CD8-positive, alpha-beta memory T cell (primary cell): ENCODE measurements around the gene BRI3. TPM values are rescaled to one million over a fixed set of nuclear protein-coding genes. Genes with fewer than 3 reads are reported as not detected.

ENCODE experiments used
- CTCF ChIA-PET: fragments of 350-600 bp; sonication (Branson Sonifier 250); formaldehyde crosslinking; loops from one replicate; lab custom pipeline; 2021; ENCODE audit warnings: antibody characterized with exemption; lab: Charles Lee
- POLR2A ChIA-PET: fragments of 350-600 bp; sonication (Branson Sonifier 250); formaldehyde crosslinking; loops from one replicate; lab custom pipeline; 2021; ENCODE audit warnings: antibody characterized with exemption; lab: Charles Lee
- DNase-seq, 5 donors: peaks; one replicate each; pipeline versions ENCODE4 v3.0.0 to v3.0.0-alpha.2; 2020 to 2022; ENCODE audit warnings: mixed read lengths in 1 of 5
- H3K27ac ChIP-seq: one replicate; pipeline ENCODE4 v1.7.0; 2013; ENCODE audit warnings: low read depth, mild to moderate bottlenecking, low read length, moderate library complexity
- H3K27me3 ChIP-seq: 2 replicates; pipeline ENCODE4 v1.7.0; 2013; ENCODE audit warnings: low read length, mild to moderate bottlenecking; ENCODE audit not compliant: insufficient read depth, poor library complexity, severe bottlenecking
- H3K36me3 ChIP-seq: 2 replicates; pipeline ENCODE4 v1.7.0; 2013; ENCODE audit warnings: mild to moderate bottlenecking, low read length, moderate library complexity; ENCODE audit not compliant: insufficient read depth
- H3K4me1 ChIP-seq: 2 replicates; pipeline ENCODE4 v1.7.0; 2013; ENCODE audit warnings: mild to moderate bottlenecking, low read length, moderate library complexity; ENCODE audit not compliant: insufficient read depth
- H3K4me3 ChIP-seq: 2 replicates; pipeline ENCODE4 v1.7.0; 2013; ENCODE audit warnings: mild to moderate bottlenecking, low read length
- H3K9me3 ChIP-seq: 2 replicates; pipeline ENCODE4 v1.7.0; 2013; ENCODE audit warnings: mild to moderate bottlenecking, low read length
- H3K27ac Mint-ChIP-seq, 8 donors: one replicate each; pipeline ENCODE4 v1.8.0; 2020 to 2021; ENCODE audit warnings: mixed read lengths in 8 of 8, mild to moderate bottlenecking in 6 of 8, inconsistent platforms in 3 of 8, moderate library complexity in 3 of 8
- H3K27me3 Mint-ChIP-seq, 2 donors: one replicate each; pipeline ENCODE4 v1.8.0; 2020 to 2021; ENCODE audit warnings: mixed read lengths in 2 of 2, mild to moderate bottlenecking in 1 of 2, moderate library complexity in 1 of 2
- H3K36me3 Mint-ChIP-seq, 3 donors: one replicate each; pipeline ENCODE4 v1.8.0; 2020 to 2021; ENCODE audit warnings: mixed read lengths in 3 of 3, inconsistent platforms in 1 of 3, mild to moderate bottlenecking in 1 of 3
- H3K4me1 Mint-ChIP-seq, 3 donors: one replicate each; pipeline ENCODE4 v1.8.0; 2020 to 2021; ENCODE audit warnings: mixed read lengths in 3 of 3, inconsistent platforms in 1 of 3, mild to moderate bottlenecking in 1 of 3
- H3K4me3 Mint-ChIP-seq, 7 donors: one replicate each; pipeline ENCODE4 v1.8.0; 2020 to 2021; ENCODE audit warnings: mixed read lengths in 7 of 7, mild to moderate bottlenecking in 6 of 7, moderate library complexity in 4 of 7, inconsistent platforms in 2 of 7
- H3K9me3 Mint-ChIP-seq, 5 donors: one replicate each; pipeline ENCODE4 v1.8.0; 2020 to 2022; ENCODE audit warnings: mixed read lengths in 5 of 5, mild to moderate bottlenecking in 3 of 5, moderate library complexity in 2 of 5, inconsistent platforms in 1 of 5
- polyA plus RNA-seq: library from polyadenylated mRNA; unstranded; fragments of 300-500 nt; fragmentation: Illumina TruSeq; gene quantifications from one replicate; pipeline ENCODE4 v1.2.3, GENCODE V29; 2021
- total RNA-seq, 2 experiments: library from RNA; stranded (reverse); gene quantifications; one replicate each; pipeline ENCODE4 v1.2.3, GENCODE V29; 2021

Gene BRI3
- total and polyA plus RNA-seq, 3 experiments from 2014 or later, result 15.4 to 65.0 (median 58.4) TPM

DNA sequence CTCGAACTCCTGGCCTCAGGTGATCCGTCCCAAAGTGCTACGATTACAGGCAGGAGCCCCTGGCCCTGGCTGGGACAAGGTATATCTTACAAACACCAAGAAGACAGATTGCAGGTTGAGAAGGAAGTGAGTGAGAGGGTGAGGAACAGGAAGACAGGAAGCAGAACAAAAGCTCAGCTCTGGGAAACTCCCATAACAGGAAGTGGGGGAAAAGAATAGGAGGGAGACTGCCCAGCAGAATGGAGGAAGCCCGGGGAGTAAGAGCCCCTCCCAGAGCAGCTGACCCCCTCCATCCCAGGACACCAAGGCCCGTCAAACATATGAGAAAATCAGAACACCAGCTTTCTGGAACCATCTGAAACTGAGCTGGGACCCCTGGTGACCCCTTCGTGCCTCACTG lies 32.4 kb upstream of the BRI3 start:
- ChIA-PET CTCF (interaction anchor here (1.5 kb wide), 1 partner anchor 228 kb away, joined by 3 read pairs; no protein-coding TSS in a partner anchor), POLR2A (interaction anchor here (0.7 kb wide), 1 partner anchor 13 kb away, joined by 4 read pairs; no protein-coding TSS in a partner anchor)
- Mint-ChIP-seq H3K4me1 (peaks cover 39 to 61% (median 54%) of the 10 kb centered on the region in 3 donors), H3K9me3 (no peaks in the 10 kb centered on the region), H3K27me3 (no peaks in the 10 kb centered on the region), H3K27ac (peak overlapping the region; percentile 75 to 99 (median 98)), H3K36me3 (peaks cover 0 to 39% (median 6%) of the 10 kb centered on the region in 3 donors), H3K4me3 (peak overlapping the region; percentile 17 to 76 (median 57))
- Histone ChIP-seq H3K4me1 (peaks cover 46% of the 10 kb centered on the region), H3K4me3 (peak overlapping the region; percentile 12), H3K9me3 (no peaks in the 10 kb centered on the region), H3K36me3 (peaks cover 6% of the 10 kb centered on the region), H3K27me3 (no peaks in the 10 kb centered on the region), H3K27ac (peak overlapping the region; percentile 13)
- peak in 1 of 5 donors; percentile 8 for DNase-seq

DNA sequence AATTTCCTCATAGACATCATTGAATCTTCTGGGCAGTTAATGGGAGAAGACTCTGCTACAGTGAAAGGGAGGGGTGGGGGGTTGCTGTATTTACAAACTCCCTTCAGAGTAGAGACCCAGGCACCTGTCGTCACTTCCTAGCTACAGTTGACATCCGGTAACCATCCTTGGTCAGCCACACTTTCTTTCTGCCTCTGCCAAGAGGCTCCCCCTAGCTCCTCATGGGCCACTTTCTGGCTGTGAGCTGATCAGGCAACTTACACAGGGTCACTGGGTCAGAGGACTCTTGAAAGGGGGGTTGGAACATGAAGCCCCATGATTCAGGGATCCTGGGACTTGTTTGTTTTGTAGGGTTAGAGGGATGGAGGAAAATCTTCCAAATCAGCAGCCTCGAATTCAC lies 30.7 kb upstream of the BRI3 start:
- H3K27me3 ChIP-seq, result no peaks in the 10 kb centered on the region
- peak; percentile 10 to 70 (median 46) for DNase-seq
- no peaks in the 10 kb centered on the region for H3K9me3 ChIP-seq
- H3K27ac ChIP-seq, result peak overlapping the region; percentile 85
- H3K4me3 Mint-ChIP-seq, result peak overlapping the region; percentile 89 to 99 (median 93)
- peaks cover 46 to 67% (median 64%) of the 10 kb centered on the region in 3 donors for H3K4me1 Mint-ChIP-seq
- H3K4me3 ChIP-seq, result peak overlapping the region; percentile 93
- no peaks in the 10 kb centered on the region for H3K27me3 Mint-ChIP-seq
- CTCF ChIA-PET, result interaction anchor here (0.7 to 1.8 kb wide), 7 partner anchors 29 to 629 kb away, joined by 3 to 8 read pairs (median 5); partner anchors contain the start of gene LMTK2
- H3K36me3 ChIP-seq, result no peaks in the 10 kb centered on the region
- H3K9me3 Mint-ChIP-seq, result no peaks in the 10 kb centered on the region
- POLR2A ChIA-PET, result interaction anchor here (0.7 to 1.6 kb wide), 3 partner anchors 18 to 48 kb away, joined by 3 to 7 read pairs (median 5); no protein-coding TSS in a partner anchor
- peak overlapping the region; percentile 95 to 99 (median 98) for H3K27ac Mint-ChIP-seq
- H3K4me1 ChIP-seq, result peaks cover 50% of the 10 kb centered on the region
- peaks cover 0 to 31% (median 6%) of the 10 kb centered on the region in 3 donors for H3K36me3 Mint-ChIP-seq

DNA sequence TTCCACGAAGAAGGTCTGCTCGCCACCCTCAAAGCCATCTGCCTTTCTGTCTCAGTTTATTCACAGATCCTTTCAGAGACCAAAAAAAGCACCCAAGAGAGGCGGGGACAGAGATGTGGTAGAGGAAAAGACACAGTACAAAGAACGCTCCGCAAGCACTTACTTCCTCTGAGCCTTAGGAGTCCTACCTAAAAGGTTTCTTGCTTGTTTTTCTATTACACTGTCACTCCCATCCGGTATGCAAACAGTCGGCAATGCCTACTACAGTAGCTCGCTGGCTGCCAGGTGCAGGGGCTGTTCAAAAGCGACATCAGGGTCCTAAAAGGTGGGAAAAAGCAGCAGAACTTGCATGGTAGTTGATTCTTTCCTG lies 30.3 kb upstream of the BRI3 start:
- peak in 4 of 5 donors; percentile 5 to 82 (median 64) for DNase-seq
- Histone ChIP-seq H3K27me3 (no peaks in the 10 kb centered on the region), H3K4me1 (peaks cover 50% of the 10 kb centered on the region), H3K27ac (peak overlapping the region; percentile 85), H3K36me3 (no peaks in the 10 kb centered on the region), H3K9me3 (no peaks in the 10 kb centered on the region), H3K4me3 (peak overlapping the region; percentile 93)
- Mint-ChIP-seq H3K4me3 (peak overlapping the region; percentile 89 to 99 (median 93)), H3K4me1 (peaks cover 46 to 68% (median 64%) of the 10 kb centered on the region in 3 donors), H3K36me3 (peaks cover 0 to 31% (median 6%) of the 10 kb centered on the region in 3 donors), H3K27ac (peak overlapping the region; percentile 95 to 99 (median 98)), H3K9me3 (no peaks in the 10 kb centered on the region), H3K27me3 (no peaks in the 10 kb centered on the region)
- ChIA-PET CTCF (interaction anchor here (0.8 to 1.8 kb wide), 7 partner anchors 29 to 229 kb away, joined by 3 to 8 read pairs (median 5); partner anchors contain the start of genes BAIAP2L1 and LMTK2), POLR2A (interaction anchor here (1.4 to 1.6 kb wide), 2 partner anchors 29 to 49 kb away, joined by 5 to 7 read pairs; no protein-coding TSS in a partner anchor)

DNA sequence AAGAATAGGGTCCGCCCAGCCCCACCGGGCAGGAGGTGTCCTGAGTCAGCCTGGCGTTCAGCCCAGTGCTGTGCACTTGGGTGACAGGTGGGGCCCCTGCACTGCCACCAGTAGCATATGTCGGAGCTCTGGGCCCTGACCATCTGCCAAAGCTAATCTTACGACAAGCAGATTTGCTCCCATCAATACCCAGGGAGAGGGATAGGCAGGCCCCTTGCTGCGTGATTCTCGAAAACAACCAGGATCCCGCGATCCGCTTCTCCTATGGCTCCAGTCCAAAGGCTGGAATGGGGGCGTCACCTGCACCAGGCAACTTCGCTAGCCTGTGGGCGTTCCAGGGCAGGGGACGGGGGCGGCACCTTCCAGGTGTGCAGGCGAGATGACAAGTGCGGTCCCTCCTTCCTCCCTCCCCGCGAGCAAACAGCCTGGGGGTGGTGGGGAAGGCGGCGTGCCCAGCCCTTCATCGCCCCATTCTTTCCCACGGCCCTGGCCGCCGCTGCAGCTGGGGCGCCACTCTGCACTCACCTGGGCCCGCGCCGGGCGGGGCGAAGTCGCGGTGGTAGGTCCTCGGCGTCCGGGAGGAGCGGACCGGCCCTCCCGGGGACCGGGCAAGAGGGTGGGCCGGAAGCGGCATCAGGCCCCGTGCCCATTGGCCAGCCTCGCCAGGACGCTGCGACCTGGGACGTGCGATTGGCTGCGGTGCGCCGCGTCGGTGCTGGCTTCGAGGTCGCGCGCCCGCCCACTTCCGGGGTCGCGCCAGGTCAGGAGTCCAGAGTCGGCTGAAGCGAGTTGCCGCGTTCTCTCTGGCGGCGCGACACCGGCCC lies 29.7 kb upstream of the BRI3 start, which contains the start of gene TECPR1:
TECPR1 (minus strand) TSS at position 632 of the 824 bp plus-strand sequence. CDS start 6,086 bp downstream, outside the sequence.
- peaks cover 46 to 72% (median 64%) of the 10 kb centered on the region in 3 donors for H3K4me1 Mint-ChIP-seq
- POLR2A ChIA-PET, result interaction anchor here (1.4 to 1.6 kb wide), 2 partner anchors 29 to 49 kb away, joined by 5 to 7 read pairs; no protein-coding TSS in a partner anchor
- no peaks in the 10 kb centered on the region for H3K9me3 ChIP-seq
- H3K27me3 ChIP-seq, result no peaks in the 10 kb centered on the region
- peak; percentile 84 to 92 (median 90) for DNase-seq
- H3K4me3 Mint-ChIP-seq, result peak within 1 kb of the TSS; percentile 89 to 99 (median 93)
- peak within 1 kb of the TSS; percentile 93 for H3K4me3 ChIP-seq
- H3K27me3 Mint-ChIP-seq, result no peaks in the 10 kb centered on the region
- H3K27ac Mint-ChIP-seq, result peak within 1 kb of the TSS; percentile 95 to 99 (median 98)
- CTCF ChIA-PET, result interaction anchor here (0.8 to 1.8 kb wide), 4 partner anchors 28 to 149 kb away, joined by 3 to 8 read pairs (median 4); partner anchors contain the start of genes BAIAP2L1 and LMTK2
- H3K9me3 Mint-ChIP-seq, result no peaks in the 10 kb centered on the region
- H3K36me3 Mint-ChIP-seq, result peaks cover 0 to 37% (median 9%) of the 10 kb centered on the region in 3 donors
- H3K4me1 ChIP-seq, result peaks cover 50% of the 10 kb centered on the region
- no peaks in the 10 kb centered on the region for H3K36me3 ChIP-seq
- H3K27ac ChIP-seq, result peak within 1 kb of the TSS; percentile 85

DNA sequence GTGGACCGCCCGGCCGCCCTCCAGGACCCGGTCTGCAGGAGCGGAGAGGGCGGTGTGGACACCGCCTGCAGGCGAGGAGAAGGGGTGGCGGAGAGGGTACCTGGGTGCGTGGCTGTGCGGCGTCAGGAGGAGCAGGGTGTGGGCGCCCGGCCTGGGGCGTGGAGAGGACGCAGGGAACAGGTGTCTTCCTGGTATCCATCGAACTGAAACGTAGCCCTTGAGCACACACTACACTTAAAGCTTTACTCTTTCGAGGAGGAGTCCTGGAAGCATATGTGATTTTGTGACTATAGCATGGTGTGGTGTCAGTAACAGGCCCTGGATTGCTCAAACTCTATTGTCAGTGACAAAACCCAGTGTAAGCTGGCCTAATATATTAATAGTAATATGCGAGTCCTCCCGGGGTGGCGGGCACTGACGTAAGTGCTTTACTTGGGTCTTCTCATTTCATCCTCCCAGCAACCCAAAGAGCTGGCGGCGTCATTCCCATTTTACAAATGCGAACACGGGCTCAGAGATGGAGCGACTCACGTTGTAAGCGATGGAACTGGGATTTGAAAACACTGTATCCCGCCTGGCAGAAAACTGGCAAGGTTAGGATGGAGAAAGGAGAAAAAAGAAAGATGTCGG lies 28.9 kb upstream of the BRI3 start:
- H3K27ac ChIP-seq, result peak overlapping the region; percentile 85
- H3K4me1 Mint-ChIP-seq, result peaks cover 46 to 68% (median 59%) of the 10 kb centered on the region in 3 donors
- CTCF ChIA-PET, result interaction anchor here (1.0 kb wide), 2 partner anchors 21 to 146 kb away, joined by 3 read pairs; partner anchors contain the start of gene LMTK2

DNA sequence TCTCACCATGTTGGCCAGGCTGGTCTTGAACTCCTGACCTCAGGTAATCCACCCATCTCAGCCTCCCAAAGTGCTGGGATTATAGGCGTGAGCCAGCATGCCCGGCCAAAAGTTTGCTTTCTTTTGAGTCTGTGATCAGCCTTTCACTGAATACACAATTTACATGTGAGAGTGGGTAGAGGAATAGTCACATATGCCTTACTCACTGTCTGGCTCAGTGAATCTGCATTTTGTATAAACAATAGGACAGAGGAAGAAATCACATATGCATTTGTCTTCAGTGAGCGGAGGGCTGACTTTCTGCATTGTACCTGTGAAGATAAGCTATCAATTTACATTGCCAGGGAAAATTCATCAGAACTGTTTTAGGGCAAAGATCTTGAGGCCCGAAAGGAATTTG lies 27.0 kb upstream of the BRI3 start:
- Mint-ChIP-seq H3K36me3 (peaks cover 0 to 42% (median 9%) of the 10 kb centered on the region in 3 donors), H3K27me3 (no peaks in the 10 kb centered on the region), H3K27ac (peak overlapping the region in 3 of 8 donors; percentile 55 to 85 (median 84)), H3K9me3 (no peaks in the 10 kb centered on the region), H3K4me3 (peak overlapping the region in 1 of 7 donors; percentile 78), H3K4me1 (peaks cover 37 to 53% (median 43%) of the 10 kb centered on the region in 3 donors)
- Histone ChIP-seq H3K4me3 (no peak overlapping the region), H3K27ac (no peak overlapping the region), H3K4me1 (peaks cover 32% of the 10 kb centered on the region), H3K36me3 (no peaks in the 10 kb centered on the region), H3K9me3 (no peaks in the 10 kb centered on the region), H3K27me3 (no peaks in the 10 kb centered on the region)
- no peak for DNase-seq
- ChIA-PET CTCF (interaction anchor here (0.9 kb wide), 1 partner anchor 8 kb away, joined by 3 read pairs; no protein-coding TSS in a partner anchor), POLR2A (no interaction called here)

More for the DNA sequence above, 28.9 kb upstream of the BRI3 start:
- Mint-ChIP-seq H3K4me3 (peak overlapping the region; percentile 89 to 99 (median 93)), H3K9me3 (no peaks in the 10 kb centered on the region), H3K27ac (peak overlapping the region; percentile 94 to 99 (median 97)), H3K27me3 (no peaks in the 10 kb centered on the region), H3K36me3 (peaks cover 0 to 38% (median 11%) of the 10 kb centered on the region in 3 donors)
- POLR2A ChIA-PET, result interaction anchor here (1.1 kb wide), 1 partner anchor 28 kb away, joined by 4 read pairs; no protein-coding TSS in a partner anchor
- Histone ChIP-seq H3K36me3 (no peaks in the 10 kb centered on the region), H3K4me3 (peak overlapping the region; percentile 93), H3K4me1 (peaks cover 50% of the 10 kb centered on the region), H3K9me3 (no peaks in the 10 kb centered on the region), H3K27me3 (no peaks in the 10 kb centered on the region)
- DNase-seq, result no peak

DNA sequence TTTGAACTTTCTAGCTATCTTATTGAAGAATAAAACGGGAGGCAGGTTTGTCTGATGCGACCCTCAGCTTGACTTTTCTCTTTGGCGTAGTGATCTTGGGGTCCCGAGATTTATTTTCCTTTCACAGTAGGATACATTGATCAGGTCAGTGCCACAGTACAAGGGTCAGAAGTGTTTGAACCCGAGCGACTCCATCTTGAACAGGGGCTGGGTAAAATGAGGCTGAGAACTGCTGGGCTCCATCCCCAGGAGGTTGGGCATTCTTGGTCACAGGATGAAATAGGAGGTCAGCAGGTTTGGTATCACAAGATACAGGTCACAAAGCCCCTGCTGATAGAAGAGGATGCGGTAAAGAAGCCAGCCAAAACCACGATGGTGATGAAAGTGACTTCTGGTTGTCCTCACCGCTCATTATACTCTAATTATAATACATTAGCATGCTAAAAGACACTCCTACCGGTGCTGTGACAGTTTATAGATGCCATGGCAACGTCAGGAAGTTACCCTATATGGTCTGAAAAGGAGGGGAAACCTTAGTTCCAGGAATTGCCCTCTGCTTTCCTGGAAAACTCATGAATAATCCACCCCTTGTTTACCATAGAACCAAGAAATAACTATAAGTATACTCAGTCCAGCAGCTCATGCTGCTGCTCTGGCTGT lies 26.4 kb upstream of the BRI3 start:
- Mint-ChIP-seq H3K9me3 (no peaks in the 10 kb centered on the region), H3K4me1 (peaks cover 31 to 48% (median 37%) of the 10 kb centered on the region in 3 donors), H3K27ac (peak overlapping the region in 4 of 8 donors; percentile 55 to 85 (median 76)), H3K36me3 (peaks cover 0 to 41% (median 9%) of the 10 kb centered on the region in 3 donors), H3K4me3 (peak overlapping the region in 3 of 7 donors; percentile 12 to 78 (median 49)), H3K27me3 (no peaks in the 10 kb centered on the region)
- POLR2A ChIA-PET, result no interaction called here
- Histone ChIP-seq H3K27ac (no peak overlapping the region), H3K27me3 (no peaks in the 10 kb centered on the region), H3K9me3 (no peaks in the 10 kb centered on the region), H3K4me3 (no peak overlapping the region), H3K4me1 (peaks cover 26% of the 10 kb centered on the region), H3K36me3 (no peaks in the 10 kb centered on the region)
- CTCF ChIA-PET, result no interaction called here
- DNase-seq, result no peak
